DND-41 (cell line): ENCODE data around the gene MEG3.

ENCODE experiments used
- ATAC-seq: fragments of 200-7000 bp; cut with Tn5 transposase; 3 replicates; pipeline ENCODE4 v1.9.1; 2021; ENCODE audit warnings: low read depth; ENCODE audit not compliant: insufficient read depth
- DNase-seq: peaks from one replicate; pipeline ENCODE4 v3.0.0-alpha.2; 2020
- H2AFZ ChIP-seq: 2 replicates; pipeline ENCODE4 v1.6.0; 2012; ENCODE audit warnings: low read depth, low read length
- H3K27ac ChIP-seq: 2 replicates; pipeline ENCODE4 v1.5.1; 2012; ENCODE audit warnings: low read length, inconsistent platforms
- H3K27me3 ChIP-seq: fragments of 200-600 bp; sonication (generic); 2 replicates; pipeline ENCODE4 v1.6.0; 2012; ENCODE audit warnings: low read length, mild to moderate bottlenecking, inconsistent platforms; ENCODE audit not compliant: insufficient read depth, poor library complexity
- H3K36me3 ChIP-seq: 2 replicates; pipeline ENCODE4 v1.5.1; 2012; ENCODE audit warnings: low read length, inconsistent platforms; ENCODE audit not compliant: insufficient read depth
- H3K4me1 ChIP-seq: 2 replicates; pipeline ENCODE4 v1.5.1; 2012; ENCODE audit warnings: mild to moderate bottlenecking, low read length; ENCODE audit not compliant: insufficient read depth
- H3K4me2 ChIP-seq: 2 replicates; pipeline ENCODE4 v1.6.0; 2012; ENCODE audit warnings: mild to moderate bottlenecking, moderate library complexity, low read length, inconsistent platforms; ENCODE audit not compliant: insufficient read depth
- H3K4me3 ChIP-seq, 2 experiments: fragments of 200-600 bp in 1 of 2; shearing (Covaris generic) in 1 of 2; 2 replicates each; pipeline ENCODE4 v1.5.1; 2012 to 2016; ENCODE audit warnings: inconsistent platforms in 2 of 2, low read length in 2 of 2, mild to moderate bottlenecking in 2 of 2, low read depth in 1 of 2, moderate library complexity in 1 of 2
- H3K79me2 ChIP-seq: 2 replicates; pipeline ENCODE4 v1.6.0; 2012; ENCODE audit warnings: low read length, inconsistent platforms; ENCODE audit not compliant: insufficient read depth
- H3K9ac ChIP-seq: 2 replicates; pipeline ENCODE4 v1.6.0; 2012; ENCODE audit warnings: low read depth, mild to moderate bottlenecking, inconsistent platforms, low read length, moderate library complexity
- H3K9me3 ChIP-seq: 2 replicates; pipeline ENCODE4 v1.5.1; 2012; ENCODE audit warnings: low read length, moderate library complexity, mild to moderate bottlenecking, inconsistent platforms; ENCODE audit not compliant: insufficient read depth, severe bottlenecking
- H4K20me1 ChIP-seq: 2 replicates; pipeline ENCODE4 v1.6.0; 2012; ENCODE audit warnings: low read length; ENCODE audit not compliant: insufficient read depth
- CTCF ChIP-seq: IDR thresholded peaks from 2 replicates; pipeline ENCODE4 v1.5.1; 2012; ENCODE audit warnings: borderline replicate concordance, low read length, moderate library complexity, mild to moderate bottlenecking; ENCODE audit not compliant: poor library complexity, severe bottlenecking; ENCODE audit errors: extremely low read depth
- EZH2 ChIP-seq: IDR thresholded peaks from 3 replicates; pipeline ENCODE4 v1.6.1; 2012; ENCODE audit warnings: borderline replicate concordance, low read depth, mild to moderate bottlenecking, moderate library complexity, low read length, inconsistent platforms; ENCODE audit not compliant: severe bottlenecking

Gene MEG3

GRCh38 chr14:100882991-100883788 lies 57.3 kb downstream of the MEG3 start:
- H3K4me1 ChIP-seq = no peaks in the 10 kb centered on the region
- H4K20me1 ChIP-seq = no peaks in the 10 kb centered on the region
- ATAC-seq (no peak), DNase-seq (no peak)
- no peak overlapping the region for H3K4me3 ChIP-seq
- no peak overlapping the region for H3K9ac ChIP-seq
- H3K36me3 ChIP-seq = no peaks in the 10 kb centered on the region
- H3K27me3 ChIP-seq = peaks cover 23% of the 10 kb centered on the region
- H3K79me2 ChIP-seq = no peaks in the 10 kb centered on the region
- TF ChIP-seq EZH2 (no peak), CTCF (no peak)
- H3K4me2 ChIP-seq = no peak overlapping the region
- no peak overlapping the region for H2AFZ ChIP-seq
- peaks cover 3% of the 10 kb centered on the region for H3K9me3 ChIP-seq
- no peak overlapping the region for H3K27ac ChIP-seq

- Histone ChIP-seq H3K4me1 (no peaks in the 10 kb centered on the region), H2AFZ (no peak overlapping the region), H3K79me2 (no peaks in the 10 kb centered on the region), H3K27ac (no peak overlapping the region), H3K9me3 (peaks cover 3% of the 10 kb centered on the region), H3K4me2 (no peak overlapping the region), H3K4me3 (no peak overlapping the region), H3K9ac (no peak overlapping the region), H3K27me3 (peaks cover 24% of the 10 kb centered on the region), H3K36me3 (no peaks in the 10 kb centered on the region), H4K20me1 (no peaks in the 10 kb centered on the region)
- DNase-seq (no peak), ATAC-seq (no peak)
- TF ChIP-seq EZH2 (no peak), CTCF (no peak)
Observed at GRCh38 chr14:100883789-100884101, 57.8 kb downstream of the MEG3 start.

GRCh38 chr14:100884456-100884855 lies 58.5 kb downstream of the MEG3 start:
- Histone ChIP-seq H3K27me3 (peaks cover 26% of the 10 kb centered on the region), H3K4me3 (no peak overlapping the region), H3K4me2 (no peak overlapping the region), H2AFZ (no peak overlapping the region), H3K27ac (no peak overlapping the region), H3K9ac (no peak overlapping the region), H3K79me2 (no peaks in the 10 kb centered on the region), H3K36me3 (no peaks in the 10 kb centered on the region), H3K9me3 (peaks cover 3% of the 10 kb centered on the region), H3K4me1 (no peaks in the 10 kb centered on the region), H4K20me1 (no peaks in the 10 kb centered on the region)
- ATAC-seq (no peak), DNase-seq (no peak)
- TF ChIP-seq CTCF = no peak
- TF ChIP-seq EZH2 = no peak

- Histone ChIP-seq H2AFZ (no peak overlapping the region), H3K27ac (no peak overlapping the region), H3K4me2 (no peak overlapping the region), H3K27me3 (peaks cover 29% of the 10 kb centered on the region), H4K20me1 (no peaks in the 10 kb centered on the region), H3K36me3 (no peaks in the 10 kb centered on the region), H3K4me3 (no peak overlapping the region), H3K9ac (no peak overlapping the region), H3K4me1 (no peaks in the 10 kb centered on the region), H3K79me2 (no peaks in the 10 kb centered on the region), H3K9me3 (peaks cover 3% of the 10 kb centered on the region)
- TF ChIP-seq CTCF (no peak), EZH2 (no peak)
- ATAC-seq = no peak
- DNase-seq = no peak
Observed at GRCh38 chr14:100885196-100885595, 59.3 kb downstream of the MEG3 start.
